GM12878 (cell line): Measurements from ENCODE around the gene EMSY. TPM values are rescaled to one million over a fixed set of nuclear protein-coding genes. Genes with fewer than 3 reads are reported as not detected.
A peak's percentile ranks its signal among the peaks of the same experiment; 100 is the strongest.

ENCODE experiments used
- ATAC-seq: fragments of 200-7000 bp; cut with Tn5 transposase; 3 replicates; pipeline ENCODE4 v1.9.1; 2020; ENCODE audit warnings: mild to moderate bottlenecking, moderate library complexity
- BruUV-seq: library from RNA; stranded (reverse); fragments of 400-500 nt; replicated peaks from 2 replicates; lab custom pipeline; 2021; lab: Mats Ljungman, UMichigan
- CTCF ChIA-PET: fragments of 300-600 bp; sonication (Branson Sonifier 250); formaldehyde crosslinking; extraction: SDS; loops from one replicate; lab custom pipeline; 2021; ENCODE audit warnings: inconsistent platforms; lab: Yijun Ruan, JAX
- POLR2A ChIA-PET: fragments of 350-600 bp; formaldehyde crosslinking; extraction: SDS; loops from one replicate; lab custom pipeline; 2021; ENCODE audit warnings: inconsistent platforms; lab: Charles Lee
- RAD21 ChIA-PET: fragments of 300-600 bp; sonication (Branson Sonifier 250); formaldehyde crosslinking; loops from one replicate; lab custom pipeline; 2023; ENCODE audit warnings: antibody characterized with exemption; ENCODE audit not compliant: unreplicated experiment; lab: Charles Lee
- SMC1A ChIA-PET: fragments of 300-600 bp; sonication (Branson Sonifier 250); formaldehyde crosslinking; loops from one replicate; lab custom pipeline; 2023; ENCODE audit not compliant: unreplicated experiment, uncharacterized antibody; lab: Charles Lee
- DNase-seq: peaks from one replicate; pipeline ENCODE4 v3.0.0-alpha.2; 2011; ENCODE audit warnings: low read depth, low spot score
- FAIRE-seq: peaks from 3 replicates; lab custom pipeline; 2011; peaks lifted over from hg19 to GRCh38; lab: Jason Lieb, UNC
- H2AFZ ChIP-seq: 2 replicates; pipeline ENCODE4 v1.6.0; 2011; ENCODE audit warnings: low read depth, low read length, control low read depth; ENCODE audit not compliant: control insufficient read depth
- H3K27ac ChIP-seq: 2 replicates; pipeline ENCODE4 v1.5.1; 2011; ENCODE audit warnings: control low read depth; ENCODE audit not compliant: control insufficient read depth, insufficient read depth
- H3K27me3 ChIP-seq, 2 experiments: replicated peaks in 1 of 2; 2 replicates each; pipeline versions ENCODE4 v1.6.0 to v1.6.1; 2011; ENCODE audit warnings: low read length in 1 of 2; ENCODE audit not compliant: control insufficient read depth in 2 of 2, insufficient read depth in 2 of 2
- H3K36me3 ChIP-seq, 2 experiments: 2 replicates each; pipeline ENCODE4 v1.5.1; 2011; ENCODE audit warnings: low read length in 1 of 2; ENCODE audit not compliant: control insufficient read depth in 2 of 2, insufficient read depth in 2 of 2
- H3K4me1 ChIP-seq: 2 replicates; pipeline ENCODE4 v1.6.1; 2011; ENCODE audit warnings: mild to moderate bottlenecking, low read length, moderate library complexity, mixed read lengths; ENCODE audit not compliant: control insufficient read depth, insufficient read depth
- H3K4me2 ChIP-seq: 2 replicates; pipeline ENCODE4 v1.6.0; 2011; ENCODE audit warnings: control low read depth; ENCODE audit not compliant: control insufficient read depth, insufficient read depth
- H3K4me3 ChIP-seq: fragments of 200-600 bp; sonication (generic); 2 replicates; pipeline ENCODE4 v1.5.1; 2016
- H3K79me2 ChIP-seq: 2 replicates; pipeline ENCODE4 v1.6.0; 2011; ENCODE audit warnings: low read length; ENCODE audit not compliant: control insufficient read depth, insufficient read depth
- H3K9ac ChIP-seq: 2 replicates; pipeline ENCODE4 v1.8.0; 2011; ENCODE audit warnings: low read length, control low read depth, mixed read lengths; ENCODE audit not compliant: control insufficient read depth, insufficient read depth
- H3K9me3 ChIP-seq: replicated peaks from 3 replicates; pipeline ENCODE4 v1.5.1; 2011; ENCODE audit warnings: mild to moderate bottlenecking, low read length; ENCODE audit not compliant: control insufficient read depth, insufficient read depth
- H4K20me1 ChIP-seq: 2 replicates; pipeline ENCODE4 v1.6.0; 2011; ENCODE audit not compliant: control insufficient read depth, insufficient read depth
- BCL11A ChIP-seq: IDR thresholded peaks from 2 replicates; pipeline ENCODE4 v1.6.1; 2011; ENCODE audit warnings: low read depth, low read length
- CREB1 ChIP-seq: IDR thresholded peaks from 2 replicates; pipeline ENCODE4 v1.6.1; 2012; ENCODE audit warnings: low read depth, mild to moderate bottlenecking, inconsistent platforms
- EGR1 ChIP-seq, 2 experiments: IDR thresholded peaks; 1 replicate in 1 of 2; 2 replicates in 1 of 2; pipeline ENCODE4 v1.6.1; 2011 to 2012; ENCODE audit warnings: low read depth in 2 of 2, low read length in 2 of 2, borderline replicate concordance in 1 of 2, mild to moderate bottlenecking in 1 of 2, moderate library complexity in 1 of 2
- EP300 ChIP-seq, 2 experiments: fragments of 150-350 bp in 1 of 2; IDR thresholded peaks; 2 replicates each; pipeline ENCODE4 v1.6.1; 2011 to 2012; ENCODE audit warnings: low read depth in 2 of 2, low read length in 2 of 2, borderline replicate concordance in 1 of 2, improper control_type of control experiment in 1 of 2, inconsistent platforms in 1 of 2; ENCODE audit not compliant: control insufficient read depth in 1 of 2
- JUNB ChIP-seq: IDR thresholded peaks from 2 replicates; pipeline ENCODE4 v1.6.1; 2016; ENCODE audit warnings: antibody characterized with exemption, mild to moderate bottlenecking
- PAX8 ChIP-seq: fragments of 450-650 bp; IDR thresholded peaks from 2 replicates; pipeline ENCODE4 v1.6.1; 2017; ENCODE audit warnings: mild to moderate bottlenecking, moderate library complexity
- SIN3A ChIP-seq: IDR thresholded peaks from 2 replicates; pipeline ENCODE4 v1.6.1; 2012; ENCODE audit warnings: low read depth, low read length, improper control_type of control experiment
- SUPT20H ChIP-seq: IDR thresholded peaks from 2 replicates; pipeline ENCODE4 v1.6.1; 2011; ENCODE audit warnings: low read depth, mild to moderate bottlenecking, low read length, moderate library complexity, borderline replicate concordance; ENCODE audit not compliant: control insufficient read depth
- TCF3 ChIP-seq: IDR thresholded peaks from 2 replicates; pipeline ENCODE4 v1.6.1; 2012; ENCODE audit warnings: low read depth, mild to moderate bottlenecking, low read length, borderline replicate concordance; ENCODE audit not compliant: insufficient read depth
- WRNIP1 ChIP-seq: IDR thresholded peaks from 2 replicates; pipeline ENCODE4 v1.6.1; 2011; ENCODE audit warnings: low read depth, low read length, improper control_type of control experiment, borderline replicate concordance
- ZSCAN29 ChIP-seq: fragments of 450-650 bp; IDR thresholded peaks from 2 replicates; pipeline ENCODE4 v1.6.1; 2017; ENCODE audit warnings: mild to moderate bottlenecking, moderate library complexity
- WGBS: methylation state at CpG from one replicate; pipeline ENCODE4 v1.1.6; 2016; ENCODE audit warnings: low lambda C conversion rate; ENCODE audit not compliant: insufficient replicate concordance, insufficient coverage; ENCODE audit errors: missing lambda C conversion rate; 5-methylcytosine and 5-hydroxymethylcytosine counted together
- in situ Hi-C: fragments of 300-500 bp; cut with MboI; formaldehyde crosslinking; loops from 9 replicates; pipeline ENCODE4 v1.14.3; 2018; ENCODE audit warnings: mixed read lengths
- intact Hi-C: fragments of 100-400 bp; cut with micrococcal nuclease; formaldehyde crosslinking; loops from one replicate; pipeline ENCODE4 v1.14.2; 2022; ENCODE audit not compliant: unreplicated experiment
- polyA plus RNA-seq, 11 experiments: library from polyadenylated mRNA; depleted of rRNA in 4 of 11; unstranded in 6 of 11; stranded (reverse) in 5 of 11; fragments of >200 nt; fragmentation: Nextera tagmentation in 4 of 11; fragmentation: Illumina TruSeq in 1 of 11; extraction: Ambion mirVana in 4 of 11; extraction: Trizol in 1 of 11; gene quantifications; 1 replicate in 1 of 11; 2 replicates in 10 of 11; pipeline versions ENCODE4 v1.2.1 to v1.2.3, GENCODE V29; 2011 to 2016; ENCODE audit warnings: inconsistent platforms in 2 of 11, missing spikeins in 2 of 11, low read depth in 1 of 11
- total RNA-seq, 4 experiments: library from RNA; depleted of rRNA in 3 of 4; stranded (reverse); fragments of >200 nt in 3 of 4; fragmentation: Illumina TruSeq in 1 of 4; extraction: Trizol in 1 of 4; gene quantifications; 2 replicates each; pipeline versions ENCODE4 v1.2.1 to v1.2.3, GENCODE V29; 2013 to 2021
- TF ChIP-seq, protein P1 (sequence below): fragments of 450-650 bp; IDR thresholded peaks from 2 replicates; pipeline ENCODE4 v1.6.1; 2017; ENCODE audit warnings: antibody characterized with exemption, mild to moderate bottlenecking, moderate library complexity

Gene EMSY
- total and polyA plus RNA-seq, 10 of the 15 experiments (the other 5 are each of a cell fraction or from before 2014, with no cell fraction given), result 9.3 to 26.9 (median 13.0) TPM

DNA sequence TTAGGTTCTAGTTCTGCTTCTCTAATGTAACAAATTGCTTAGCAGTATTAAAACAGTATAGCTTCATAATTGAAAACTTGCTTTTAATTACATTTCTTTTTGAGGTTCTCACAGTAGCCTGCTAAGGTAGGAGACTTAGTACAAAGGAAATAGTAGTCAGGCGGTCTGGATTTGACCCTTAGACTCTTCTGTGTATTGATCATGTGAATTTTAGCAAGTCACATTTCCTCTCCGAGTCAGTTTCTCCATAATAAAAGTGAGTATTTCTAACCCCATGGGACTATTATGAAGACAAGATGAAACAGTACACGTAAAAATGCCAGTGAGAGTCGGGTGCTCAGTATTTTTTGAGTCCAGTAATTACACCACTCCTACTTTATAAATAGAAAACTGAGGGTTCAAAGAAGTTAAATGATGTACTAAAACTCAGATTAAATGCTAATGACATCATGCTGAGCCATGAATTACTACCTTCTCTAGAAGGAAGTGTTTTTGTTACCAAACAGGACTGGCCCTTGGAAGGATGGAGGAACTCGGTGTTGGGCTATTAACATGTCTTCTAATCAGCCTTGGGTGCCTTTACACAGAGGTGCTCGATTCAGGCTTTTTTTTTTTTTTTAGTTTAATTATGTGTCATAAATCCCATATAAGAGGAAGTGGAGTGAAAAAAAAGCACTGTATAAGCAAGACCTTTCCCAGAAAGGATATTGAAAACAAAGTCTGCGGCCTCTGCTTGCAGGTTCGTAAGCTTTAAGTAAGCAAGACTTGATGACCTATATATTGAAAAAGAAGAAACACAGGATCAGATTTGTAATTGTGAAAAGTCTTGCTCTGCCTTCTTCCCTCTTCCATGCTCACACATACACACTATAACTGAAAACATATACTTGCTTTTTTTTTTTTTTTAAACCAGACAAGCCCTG is 109.0 kb downstream of the EMSY start:
- no peak for TF ChIP-seq EGR1 (IDR thresholded peaks at IDR 0.05; ENCODE audit: borderline replicate concordance in 1 of 2, low read depth in 2 of 2, low read length in 2 of 2)
- peak; percentile 42; the same call in 1 of the 2 replicates for TF ChIP-seq CREB1
- peak; percentile 21; the same call in 1 of the 2 replicates for TF ChIP-seq JUNB
- ChIA-PET CTCF (no interaction called here), POLR2A (interaction anchor here (0.7 kb wide), 1 partner anchor 87 kb away, joined by 6 read pairs; no protein-coding TSS in a partner anchor), SMC1A (interaction anchor here (0.5 to 1.3 kb wide), 2 partner anchors 13 to 18 kb away, joined by 3 read pairs; no protein-coding TSS in a partner anchor), RAD21 (no interaction called here)
- H3K4me1 ChIP-seq, result no peaks in the 10 kb centered on the region
- no peaks in the 10 kb centered on the region for H3K9me3 ChIP-seq
- no peaks in the 10 kb centered on the region for H3K27me3 ChIP-seq
- no peak overlapping the region for H2AFZ ChIP-seq
- 35% methylated on average over 8 of the region's 8 CpGs for WGBS
- no peaks in the 10 kb centered on the region for H4K20me1 ChIP-seq
- BruUV-seq, result no TSS peak
- intact Hi-C loops (no loop called here), in situ Hi-C loops (no loop called here)
- DNase-seq (no peak), FAIRE-seq (no peak), ATAC-seq (no peak)
- H3K4me2 ChIP-seq, result no peak overlapping the region
- no peaks in the 10 kb centered on the region for H3K36me3 ChIP-seq
- no peak overlapping the region for H3K27ac ChIP-seq
- H3K4me3 ChIP-seq, result no peak overlapping the region
- H3K9ac ChIP-seq, result no peak overlapping the region
- no peaks in the 10 kb centered on the region for H3K79me2 ChIP-seq

DNA sequence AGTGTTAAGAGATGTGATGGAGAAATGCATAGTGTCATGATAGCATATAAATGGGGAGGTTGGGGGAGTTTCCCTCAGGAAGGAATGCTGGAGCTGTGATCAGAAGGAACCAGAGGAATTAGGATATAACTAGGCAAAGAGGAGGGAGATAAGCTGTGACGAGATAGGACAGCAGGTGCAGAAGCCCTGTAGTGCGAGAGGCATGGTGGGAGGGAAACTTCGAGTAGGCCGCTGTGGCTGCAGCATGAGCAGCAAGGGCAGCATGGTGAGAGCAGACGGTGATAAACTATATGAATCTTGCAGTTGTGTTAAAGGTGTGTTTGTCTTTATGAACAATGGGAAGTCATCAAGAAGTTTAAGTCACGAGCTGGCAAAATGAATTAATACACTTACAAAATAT is 109.9 kb downstream of the EMSY start:
- WGBS, result 94% methylated on average over 6 of the region's 6 CpGs
- intact Hi-C loops, result no loop called here
- no TSS peak for BruUV-seq

More for the DNA sequence above, 109.9 kb downstream of the EMSY start:
- POLR2A ChIA-PET, result no interaction called here
- H3K36me3 ChIP-seq, result no peaks in the 10 kb centered on the region
- RAD21 ChIA-PET, result no interaction called here
- H4K20me1 ChIP-seq, result no peaks in the 10 kb centered on the region
- no peak overlapping the region for H3K9ac ChIP-seq
- TF ChIP-seq SUPT20H, result no peak
- no peak for TF ChIP-seq EP300 (IDR thresholded peaks at IDR 0.05; ENCODE audit: borderline replicate concordance in 1 of 2, control insufficient read depth in 1 of 2, low read depth in 2 of 2, low read length in 2 of 2)
- TF ChIP-seq, protein P1, sequence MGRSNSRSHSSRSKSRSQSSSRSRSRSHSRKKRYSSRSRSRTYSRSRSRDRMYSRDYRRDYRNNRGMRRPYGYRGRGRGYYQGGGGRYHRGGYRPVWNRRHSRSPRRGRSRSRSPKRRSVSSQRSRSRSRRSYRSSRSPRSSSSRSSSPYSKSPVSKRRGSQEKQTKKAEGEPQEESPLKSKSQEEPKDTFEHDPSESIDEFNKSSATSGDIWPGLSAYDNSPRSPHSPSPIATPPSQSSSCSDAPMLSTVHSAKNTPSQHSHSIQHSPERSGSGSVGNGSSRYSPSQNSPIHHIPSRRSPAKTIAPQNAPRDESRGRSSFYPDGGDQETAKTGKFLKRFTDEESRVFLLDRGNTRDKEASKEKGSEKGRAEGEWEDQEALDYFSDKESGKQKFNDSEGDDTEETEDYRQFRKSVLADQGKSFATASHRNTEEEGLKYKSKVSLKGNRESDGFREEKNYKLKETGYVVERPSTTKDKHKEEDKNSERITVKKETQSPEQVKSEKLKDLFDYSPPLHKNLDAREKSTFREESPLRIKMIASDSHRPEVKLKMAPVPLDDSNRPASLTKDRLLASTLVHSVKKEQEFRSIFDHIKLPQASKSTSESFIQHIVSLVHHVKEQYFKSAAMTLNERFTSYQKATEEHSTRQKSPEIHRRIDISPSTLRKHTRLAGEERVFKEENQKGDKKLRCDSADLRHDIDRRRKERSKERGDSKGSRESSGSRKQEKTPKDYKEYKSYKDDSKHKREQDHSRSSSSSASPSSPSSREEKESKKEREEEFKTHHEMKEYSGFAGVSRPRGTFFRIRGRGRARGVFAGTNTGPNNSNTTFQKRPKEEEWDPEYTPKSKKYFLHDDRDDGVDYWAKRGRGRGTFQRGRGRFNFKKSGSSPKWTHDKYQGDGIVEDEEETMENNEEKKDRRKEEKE, result no peak
- no peak for TF ChIP-seq ZSCAN29
- TF ChIP-seq EGR1 (IDR thresholded peaks at IDR 0.05; ENCODE audit: borderline replicate concordance in 1 of 2, low read depth in 2 of 2, low read length in 2 of 2), result no peak
- TF ChIP-seq PAX8, result no peak
- no peak for TF ChIP-seq WRNIP1
- no peak for TF ChIP-seq BCL11A
- TF ChIP-seq SIN3A, result no peak
- TF ChIP-seq TCF3, result no peak
- SMC1A ChIA-PET, result no interaction called here
- H3K9me3 ChIP-seq, result no peaks in the 10 kb centered on the region
- H3K79me2 ChIP-seq, result no peaks in the 10 kb centered on the region
- CTCF ChIA-PET, result interaction anchor here (1.6 kb wide), 1 partner anchor 44 kb away, joined by 6 read pairs; no protein-coding TSS in a partner anchor
- DNase-seq (no peak), FAIRE-seq (no peak), ATAC-seq (no peak)
- H3K27me3 ChIP-seq, result no peaks in the 10 kb centered on the region
- no peak overlapping the region for H2AFZ ChIP-seq
- H3K4me1 ChIP-seq, result no peaks in the 10 kb centered on the region
- no peak overlapping the region for H3K4me2 ChIP-seq
- H3K4me3 ChIP-seq, result no peak overlapping the region
- no peak overlapping the region for H3K27ac ChIP-seq
- in situ Hi-C loops, result no loop called here
